Tibial nerve (tissue), 4 donors: Measurements from ENCODE around the gene SELENOW. TPM values are rescaled to one million over a fixed set of nuclear protein-coding genes. Genes with fewer than 3 reads are reported as not detected.

ENCODE experiments used
- DNase-seq, 2 donors: peaks; one replicate each; pipeline ENCODE4 v3.0.0-alpha.2; 2019; ENCODE audit warnings: low spot score in 2 of 2
- H3K27ac ChIP-seq, 4 donors: fragments of 200-600 bp; sonication (generic) in 3 of 4; one replicate each; pipeline ENCODE4 v1.5.1; 2017 to 2019; ENCODE audit warnings: mild to moderate bottlenecking in 1 of 4
- H3K27me3 ChIP-seq, 2 donors: fragments of 200-600 bp; sonication (generic) in 1 of 2; one replicate each; pipeline versions ENCODE4 v1.5.1 to v1.6.0; 2017 to 2019
- H3K36me3 ChIP-seq, 3 donors: fragments of 200-600 bp; sonication (generic); one replicate each; pipeline ENCODE4 v1.5.1; 2018 to 2019
- H3K4me1 ChIP-seq, 4 donors: fragments of 200-600 bp; sonication (generic) in 3 of 4; one replicate each; pipeline ENCODE4 v1.5.1; 2017 to 2019
- H3K4me3 ChIP-seq, 4 donors: fragments of 200-600 bp; sonication (generic) in 3 of 4; one replicate each; pipeline ENCODE4 v1.5.1; 2017 to 2019; ENCODE audit warnings: mild to moderate bottlenecking in 1 of 4, moderate library complexity in 1 of 4
- H3K9me3 ChIP-seq, 4 donors: fragments of 200-600 bp; sonication (generic) in 3 of 4; one replicate each; pipeline ENCODE4 v1.5.1; 2017 to 2019
- CTCF ChIP-seq, 5 experiments: fragments of 200-600 bp in 3 of 5; fragments of 450-650 bp in 2 of 5; sonication (generic) in 3 of 5; IDR thresholded peaks; one replicate each; pipeline ENCODE4 v1.5.1; 2016 to 2019; ENCODE audit warnings: antibody characterized with exemption in 5 of 5, mild to moderate bottlenecking in 3 of 5, moderate library complexity in 2 of 5
- EP300 ChIP-seq, 2 donors: sonication (generic); formaldehyde crosslinking; IDR thresholded peaks; one replicate each; pipeline ENCODE4 v1.6.1; 2017; ENCODE audit warnings: antibody characterized with exemption in 2 of 2, mild to moderate bottlenecking in 1 of 2
- POLR2A ChIP-seq, 2 donors: fragments of 450-650 bp; IDR thresholded peaks; one replicate each; pipeline ENCODE4 v1.6.1; 2017; ENCODE audit warnings: antibody characterized with exemption in 2 of 2, mild to moderate bottlenecking in 2 of 2, moderate library complexity in 2 of 2
- WGBS, 2 donors: methylation state at CpG; one replicate each; pipeline ENCODE4 v1.1.5; 2018; 5-methylcytosine and 5-hydroxymethylcytosine counted together
- small RNA-seq: library from RNA; depleted of rRNA; stranded (forward); fragments of <200 nt; gene quantifications from one replicate; pipeline ENCODE3, GENCODE V24; 2016
- total RNA-seq, 4 donors: library from RNA; depleted of rRNA; stranded (reverse); fragments of >200 nt; gene quantifications; one replicate each; pipeline ENCODE4 v1.1.0, GENCODE V29; 2016

The SELENOW gene
- total RNA-seq, 4 donors from 2014 or later: 495 to 841 (median 572) TPM

- WGBS, 2 donors: 80 to 95% methylated on average over 4 of the region's 4 CpGs
These were observed 54.2 kb downstream of the SELENOW start for GRCh38 chr19:47832723-47833122.

More at GRCh38 chr19:47832723-47833122, 54.2 kb downstream of the SELENOW start:
- Histone ChIP-seq H3K4me3 (no peak overlapping the region), H3K27me3 (no peaks in the 10 kb centered on the region), H3K4me1 (no peaks in the 10 kb centered on the region), H3K27ac (no peak overlapping the region), H3K36me3 (no peaks in the 10 kb centered on the region), H3K9me3 (no peaks in the 10 kb centered on the region)
- no peak for DNase-seq
- TF ChIP-seq EP300 (IDR thresholded peaks at IDR 0.05) (no peak), POLR2A (IDR thresholded peaks at IDR 0.05) (no peak), CTCF (IDR thresholded peaks at IDR 0.05) (no peak)

Small RNA genes lying within 50 kb of the gene (small RNA-seq; reads per million reads assigned to genes)
- gene AC008745.1 (not detected), gene SNORD23 (not detected)

Other genes starting within 250 kb of the SELENOW start
- under 1 TPM in 3 of 4 donors, not detected in 1; under 0.01 to 0.90 (median 0.66) TPM for gene ZNF541, start 205.6 kb upstream of the SELENOW start, total RNA-seq
- 10 to 100 TPM in 2 of 4 donors, 1 to 10 TPM in 2; 6.1 to 23.1 (median 9.8) TPM for gene BICRA, start 169.6 kb upstream of the SELENOW start, total RNA-seq
- gene EHD2, start 65.3 kb upstream of the SELENOW start, total RNA-seq: 100 to 1,000 TPM; 128 to 196 (median 159) TPM
- gene NOP53, start 33.2 kb upstream of the SELENOW start, total RNA-seq: 100 to 1,000 TPM; 320 to 532 (median 408) TPM
- not detected for gene TPRX1, start 25.8 kb downstream of the SELENOW start, total RNA-seq
- not detected for gene CRX, start 43.2 kb downstream of the SELENOW start, total RNA-seq
- not detected for gene TPRX2, start 80.5 kb downstream of the SELENOW start, total RNA-seq
- not detected for gene SULT2A1, start 107.6 kb downstream of the SELENOW start, total RNA-seq
- not detected for gene BSPH1, start 213.5 kb downstream of the SELENOW start, total RNA-seq
- not detected for gene ELSPBP1, start 215.9 kb downstream of the SELENOW start, total RNA-seq